HG02981 (cell line): ENCODE data around the gene CYB561D2.

Experiments used
- ATAC-seq: cut with Tn5 transposase; IDR thresholded peaks from one replicate; pipeline ENCODE4 v1.9.1; 2021; ENCODE audit warnings: mild to moderate bottlenecking, moderate library complexity; ENCODE audit not compliant: unreplicated experiment

CYB561D2 gene

DNA sequence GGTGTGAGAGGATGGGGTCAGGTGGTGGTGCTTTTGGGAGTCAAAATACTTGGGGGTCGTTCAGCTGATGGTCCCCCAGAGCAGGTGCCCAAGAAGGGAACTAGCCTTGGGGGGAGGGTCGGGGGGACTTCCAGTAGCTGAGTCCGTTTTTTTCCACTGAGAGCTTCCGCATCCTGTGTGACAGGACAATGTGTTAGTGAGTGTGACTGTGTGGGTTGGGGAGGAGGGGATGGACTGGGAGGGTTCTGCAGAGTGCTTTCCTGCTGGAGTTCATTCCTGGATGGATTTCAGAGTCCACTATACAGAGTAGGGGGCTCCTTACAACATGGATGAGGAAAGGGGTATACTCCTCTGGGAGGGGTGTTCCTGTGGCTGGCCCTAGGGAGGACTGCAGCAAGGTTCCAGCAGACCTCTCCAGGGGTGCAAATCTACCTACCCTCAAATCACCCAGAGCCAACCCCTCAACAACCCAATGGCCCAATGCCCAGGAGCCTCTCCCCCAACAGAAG lies 27.5 kb upstream of the CYB561D2 start:
- no peak for ATAC-seq

GRCh38 chr3:50323614-50324199 lies 27.0 kb upstream of the CYB561D2 start:
- no peak for ATAC-seq

DNA sequence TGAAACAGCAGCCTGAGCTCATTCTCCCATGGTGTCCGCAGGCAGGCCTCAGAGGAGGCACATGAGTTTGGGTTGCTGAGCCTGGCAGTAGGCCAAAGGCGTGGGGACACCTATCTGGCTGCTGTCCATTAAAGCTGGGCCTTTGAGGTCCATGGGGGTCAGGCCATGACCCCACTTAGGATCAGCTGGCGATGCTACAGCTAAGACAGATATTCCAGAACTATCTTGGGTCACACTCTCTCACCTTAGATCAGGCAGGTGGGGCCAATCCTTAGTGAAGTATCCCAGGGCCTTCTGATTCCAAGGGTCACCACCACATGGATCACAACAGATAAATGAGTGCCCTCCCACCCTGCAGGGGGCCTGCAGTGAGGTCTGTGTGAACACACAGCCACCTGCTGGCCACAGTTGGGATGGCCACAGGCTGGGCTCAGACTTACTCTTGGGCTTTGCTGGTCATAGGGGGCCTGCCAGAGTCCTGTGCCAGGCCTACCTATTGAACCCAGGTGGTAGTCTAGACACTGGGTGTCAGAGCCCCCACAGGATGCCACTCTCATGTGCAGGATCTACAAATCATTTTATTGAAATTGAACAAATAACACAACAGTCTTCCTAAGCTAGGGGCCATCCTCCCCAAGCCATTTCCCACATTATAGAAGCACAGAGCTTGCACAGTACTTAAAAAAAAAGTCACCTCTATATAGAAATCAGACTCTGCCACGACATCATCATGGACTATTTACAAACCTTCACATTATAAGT lies 26.1 kb upstream of the CYB561D2 start:
- no peak for ATAC-seq

DNA sequence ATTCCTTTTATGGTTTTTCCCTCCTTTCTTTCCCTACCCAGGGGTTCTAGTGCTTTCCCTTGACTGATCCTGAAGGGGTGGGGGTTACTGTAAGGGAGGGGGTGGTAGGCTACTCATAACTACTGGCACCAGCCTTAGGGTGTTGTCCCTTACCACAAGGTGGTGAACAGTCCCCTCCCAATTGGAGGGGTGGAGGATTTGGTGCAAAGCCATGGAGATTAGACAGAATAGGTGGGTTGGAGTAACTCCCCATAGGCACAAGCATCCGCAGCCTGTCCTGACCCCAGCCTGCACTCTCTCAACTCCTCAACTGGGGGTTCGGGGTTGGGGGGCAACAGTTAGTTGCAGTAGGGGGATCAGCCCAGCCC lies 25.6 kb upstream of the CYB561D2 start:
- ATAC-seq: no peak

- ATAC-seq: no peak
Measured at GRCh38 chr3:50325497-50326181, 25.0 kb upstream of the CYB561D2 start.

DNA sequence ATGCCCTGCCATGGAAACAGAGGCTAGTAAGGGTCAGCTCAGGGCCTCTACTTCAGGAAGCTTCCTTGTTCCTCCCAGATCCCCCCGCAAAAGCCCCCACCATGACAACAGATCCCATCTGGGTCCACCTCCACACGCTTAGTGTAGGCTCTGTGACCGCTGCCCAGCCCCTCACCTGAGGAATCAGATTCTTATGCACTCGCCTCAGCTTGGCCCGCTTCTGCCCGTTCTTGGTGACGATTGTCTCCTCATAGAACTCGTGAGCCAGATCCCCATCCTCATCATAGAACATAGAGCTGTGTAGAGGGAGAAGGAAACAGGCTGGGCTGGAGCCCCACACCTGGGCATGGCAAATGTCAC lies 24.5 kb upstream of the CYB561D2 start:
- no peak for ATAC-seq

DNA sequence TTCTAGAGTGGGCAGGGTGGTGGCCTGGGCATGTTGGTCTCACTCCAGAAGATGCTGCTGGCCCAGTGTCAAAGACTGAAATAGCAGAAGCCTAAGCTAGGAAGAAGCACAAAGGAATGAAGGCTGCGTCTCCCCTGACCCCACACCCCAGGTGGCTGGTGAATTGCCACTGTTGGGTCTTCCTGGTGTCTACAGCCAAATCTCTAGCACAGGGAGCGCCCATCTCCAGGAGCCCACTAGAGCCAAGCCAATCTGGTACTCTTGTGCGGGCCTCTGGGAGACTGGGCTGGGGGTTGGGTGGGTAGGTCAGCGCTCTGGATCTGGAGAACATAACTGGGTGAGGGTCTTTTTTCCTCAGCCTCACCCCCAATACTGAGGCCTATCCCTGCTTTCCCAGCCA lies 23.5 kb upstream of the CYB561D2 start:
- ATAC-seq: no peak

GRCh38 chr3:50327943-50328691 lies 22.5 kb upstream of the CYB561D2 start, which contains the start of gene TUSC2:
Gene TUSC2 (minus strand): TSS chr3:50328223. CDS start chr3:50328099, 124 bp downstream.
- peak; percentile 79 for ATAC-seq

DNA sequence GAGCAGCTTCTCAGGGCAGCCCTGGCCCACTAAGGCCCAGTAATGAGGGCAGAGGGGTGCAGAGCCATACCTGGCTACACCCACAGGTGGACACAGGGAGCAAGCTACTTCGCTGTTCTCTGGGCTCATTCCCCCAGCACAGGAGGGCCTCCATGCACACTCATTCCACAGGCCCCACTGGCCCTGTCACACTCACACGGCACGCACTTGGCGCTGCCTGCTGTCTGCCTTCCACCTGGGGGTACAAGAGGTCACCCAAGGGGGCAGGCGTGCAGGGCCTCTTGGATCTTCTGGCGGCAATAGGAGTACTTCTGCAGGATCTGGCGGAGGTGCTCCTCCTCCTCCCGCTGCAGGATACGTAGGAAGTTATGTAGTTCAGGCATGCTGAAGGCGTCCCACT lies 20.3 kb upstream of the CYB561D2 start:
- no peak for ATAC-seq

- no peak for ATAC-seq
Measured at GRCh38 chr3:50331364-50331907, 19.2 kb upstream of the CYB561D2 start.

DNA sequence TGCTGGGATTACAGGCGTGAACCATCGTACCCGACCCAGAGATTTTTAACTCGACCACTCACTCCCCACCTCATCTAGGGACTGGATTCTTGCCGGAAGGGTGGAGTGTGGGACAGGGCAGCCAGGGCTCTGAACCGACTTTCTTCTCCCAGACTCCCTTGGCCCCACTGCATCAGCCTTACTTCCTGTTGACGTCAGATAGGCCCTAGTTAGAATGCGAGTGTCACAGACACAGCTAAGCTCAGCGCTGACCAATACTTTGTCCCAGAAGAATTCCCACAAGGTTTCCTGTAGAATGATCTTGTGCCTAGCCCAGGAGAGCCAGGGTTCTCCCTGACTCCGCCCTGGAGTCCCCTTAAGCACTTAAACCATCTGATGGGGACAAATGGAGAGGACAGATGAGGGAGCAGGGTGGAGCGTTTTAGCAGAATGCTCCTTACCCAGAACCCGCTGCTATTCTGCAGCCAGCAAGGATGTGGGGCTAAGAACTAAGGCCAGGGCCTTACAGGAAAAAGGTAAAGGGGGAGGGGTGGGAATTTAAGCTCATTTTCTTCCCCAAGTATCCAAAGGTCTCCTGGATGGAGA lies 16.8 kb upstream of the CYB561D2 start:
- no peak for ATAC-seq

GRCh38 chr3:50334339-50335075 lies 16.2 kb upstream of the CYB561D2 start:
- no peak for ATAC-seq

- ATAC-seq: peak; percentile 26
Measured at GRCh38 chr3:50336452-50337174, 14.0 kb upstream of the CYB561D2 start.

DNA sequence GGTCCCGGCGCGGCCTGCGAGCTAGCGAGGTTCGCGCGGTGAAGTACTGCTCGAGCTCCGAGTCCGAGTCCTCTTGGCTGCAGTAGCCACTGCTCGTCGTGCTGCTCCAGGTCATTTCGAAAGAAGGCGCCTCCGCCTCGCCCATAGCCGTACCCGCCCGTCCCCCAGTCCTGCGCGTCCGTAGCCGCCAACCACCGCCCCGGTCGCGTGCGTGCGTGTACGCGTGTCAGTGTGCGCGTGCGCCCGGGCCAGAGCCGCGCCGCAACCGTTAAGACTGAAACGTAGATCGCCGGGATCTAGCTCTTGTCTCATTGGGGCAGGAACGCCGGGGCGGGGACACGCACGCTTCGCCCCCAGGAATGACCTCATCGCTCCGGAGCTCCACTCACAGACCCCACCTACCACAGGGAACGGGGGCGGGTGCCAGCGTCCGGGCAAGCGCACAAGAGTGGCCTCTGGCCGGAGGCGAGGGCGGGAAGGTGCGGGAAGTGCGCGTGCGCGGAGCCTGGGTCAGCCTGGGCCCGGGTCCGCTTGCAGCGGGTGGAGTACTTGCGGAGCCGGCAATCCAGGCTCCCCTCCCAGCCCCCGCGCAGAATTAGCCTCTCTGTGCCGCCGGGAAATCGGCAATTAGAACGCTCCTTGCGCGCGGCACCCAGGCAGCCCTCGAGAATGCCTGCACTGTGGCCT lies 13.3 kb upstream of the CYB561D2 start:
- peak; percentile 67 for ATAC-seq

GRCh38 chr3:50338965-50339364 lies 11.7 kb upstream of the CYB561D2 start:
- ATAC-seq: no peak

DNA sequence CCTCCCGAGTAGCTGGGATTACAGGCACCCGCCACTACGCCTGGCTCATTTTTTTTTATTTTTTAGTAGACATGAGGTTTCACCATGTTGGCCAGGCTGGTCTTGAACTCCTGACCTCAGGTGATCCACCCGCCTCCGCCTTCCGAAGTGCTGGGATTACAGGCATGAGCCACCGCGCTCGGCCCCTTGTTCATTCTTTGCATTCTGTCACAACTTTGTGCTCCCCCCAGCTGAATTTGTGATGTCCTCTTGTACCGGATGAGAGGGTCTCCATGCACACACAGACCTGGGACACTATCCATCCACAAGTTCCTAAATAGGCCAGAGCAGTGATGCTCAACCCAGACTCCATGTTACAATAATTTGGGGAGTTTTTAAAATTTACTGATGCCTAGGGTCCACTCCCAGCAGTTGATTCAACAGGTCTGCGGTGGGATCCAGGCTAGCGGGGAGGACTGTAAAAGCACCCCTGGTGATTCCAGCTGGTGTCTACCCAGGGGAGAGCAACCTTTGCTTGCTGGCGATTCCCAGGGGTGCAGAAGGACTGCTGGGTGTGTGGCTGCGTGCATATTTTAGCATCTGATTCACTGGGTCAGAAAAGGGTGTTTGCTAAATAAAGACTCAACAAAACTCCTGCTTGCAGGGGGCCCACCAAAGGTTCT lies 11.0 kb upstream of the CYB561D2 start:
- no peak for ATAC-seq

DNA sequence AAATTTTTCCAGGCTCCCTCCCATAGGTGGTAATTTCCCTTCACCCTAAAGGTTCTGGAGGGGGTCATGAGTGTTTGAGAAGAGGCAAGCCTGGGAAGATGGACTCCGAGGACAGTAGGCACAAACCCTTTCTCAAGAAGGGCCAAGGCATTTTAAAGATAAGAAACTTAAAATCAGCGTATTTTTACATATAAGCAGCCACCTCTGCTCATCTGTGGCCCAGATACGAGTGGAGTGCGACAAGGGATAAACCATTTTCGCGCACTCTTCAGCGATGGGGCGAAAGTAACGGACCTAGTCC lies 10.6 kb upstream of the CYB561D2 start:
- ATAC-seq: no peak
